GM18498 (cell line): ENCODE data around the gene TMEM270.

ENCODE experiments used
- ATAC-seq: cut with Tn5 transposase; IDR thresholded peaks from one replicate; pipeline ENCODE4 v1.9.1; 2021; ENCODE audit warnings: mild to moderate bottlenecking, moderate library complexity; ENCODE audit not compliant: unreplicated experiment

The TMEM270 gene

DNA sequence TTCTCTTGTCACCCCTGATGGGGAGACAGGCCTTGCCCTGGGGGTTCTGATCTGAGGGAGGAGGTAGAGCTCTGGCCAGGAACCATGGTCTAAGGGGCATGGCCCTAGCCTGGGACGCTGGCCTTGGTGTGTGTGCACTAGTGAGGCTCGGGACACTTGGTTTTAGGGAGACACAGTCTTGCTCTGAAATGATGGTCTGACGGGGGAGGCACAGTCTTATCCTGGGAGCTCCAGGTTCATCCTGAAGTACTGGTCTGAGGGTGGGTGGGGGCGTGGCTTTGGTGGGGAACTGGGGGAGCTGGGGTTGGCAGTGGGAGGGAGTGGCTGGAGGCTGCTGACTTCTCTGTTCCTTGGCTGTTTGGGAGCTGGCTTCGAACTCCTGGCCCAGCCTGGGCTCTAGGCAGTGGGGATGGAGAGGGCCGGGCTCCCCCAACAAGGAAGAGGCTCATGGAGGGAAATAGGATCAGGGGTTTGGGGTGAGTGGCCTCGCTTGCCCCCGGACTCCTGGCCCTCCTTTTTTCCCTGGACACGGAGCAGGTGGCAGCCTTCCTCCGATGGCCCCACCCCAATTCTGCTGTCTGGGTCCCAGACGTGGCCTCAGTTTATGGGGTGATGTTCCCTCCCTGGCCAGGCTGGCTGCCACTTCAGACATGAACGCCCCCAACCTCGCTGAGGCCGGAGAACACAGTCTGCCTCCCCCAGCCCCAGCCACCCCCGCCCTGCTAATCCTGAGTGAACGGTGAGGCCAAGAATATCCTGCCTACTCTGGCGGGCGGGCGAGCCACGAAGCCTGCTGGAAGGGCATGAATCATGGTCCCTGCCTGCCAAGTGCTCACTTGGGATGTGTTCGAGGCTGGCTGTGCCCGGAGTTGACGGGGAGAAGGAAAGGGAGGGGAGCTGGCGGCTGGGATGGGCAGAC, 43.5 kb downstream of the TMEM270 start:
- no peak for ATAC-seq

DNA sequence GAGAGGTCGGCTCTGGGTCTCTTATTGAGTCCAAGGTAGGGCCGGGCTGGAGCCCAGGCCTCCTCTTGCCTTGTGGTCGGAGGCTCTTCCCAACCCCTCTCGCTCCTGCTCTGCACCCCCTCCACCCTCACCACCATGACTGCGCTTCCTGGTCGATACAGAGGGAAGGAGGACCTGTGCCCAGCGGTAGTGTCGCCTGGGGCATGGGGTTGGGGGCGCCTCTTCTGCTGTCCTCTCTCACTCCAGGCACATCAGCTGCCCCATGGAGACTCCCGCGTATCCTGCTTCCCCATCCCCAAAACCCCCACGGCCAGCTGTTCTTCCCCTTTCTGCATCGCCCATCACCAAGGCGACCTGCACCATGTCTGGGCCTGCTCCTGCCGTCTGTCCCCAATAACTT, 44.4 kb downstream of the TMEM270 start:
- ATAC-seq, result no peak

DNA sequence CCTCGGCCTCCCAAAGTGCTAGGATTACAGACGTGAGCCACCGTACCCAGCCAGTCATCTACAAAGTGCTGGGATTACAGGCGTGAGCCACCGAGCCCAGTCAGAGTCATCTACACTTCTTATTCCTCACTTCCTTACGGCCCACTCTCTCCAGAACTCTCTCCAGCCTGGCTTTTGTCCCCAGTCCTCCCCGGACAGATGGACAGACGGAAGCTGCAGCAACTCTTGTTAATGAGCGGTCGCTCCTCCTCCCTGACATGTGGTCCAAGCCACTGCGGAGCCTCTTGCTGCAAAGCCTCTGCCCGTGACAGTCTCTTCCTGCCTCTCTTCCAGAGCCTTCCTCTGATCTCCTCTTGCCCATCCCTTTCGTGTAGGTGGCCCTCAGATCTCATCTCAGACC, 45.9 kb downstream of the TMEM270 start:
- no peak for ATAC-seq

DNA sequence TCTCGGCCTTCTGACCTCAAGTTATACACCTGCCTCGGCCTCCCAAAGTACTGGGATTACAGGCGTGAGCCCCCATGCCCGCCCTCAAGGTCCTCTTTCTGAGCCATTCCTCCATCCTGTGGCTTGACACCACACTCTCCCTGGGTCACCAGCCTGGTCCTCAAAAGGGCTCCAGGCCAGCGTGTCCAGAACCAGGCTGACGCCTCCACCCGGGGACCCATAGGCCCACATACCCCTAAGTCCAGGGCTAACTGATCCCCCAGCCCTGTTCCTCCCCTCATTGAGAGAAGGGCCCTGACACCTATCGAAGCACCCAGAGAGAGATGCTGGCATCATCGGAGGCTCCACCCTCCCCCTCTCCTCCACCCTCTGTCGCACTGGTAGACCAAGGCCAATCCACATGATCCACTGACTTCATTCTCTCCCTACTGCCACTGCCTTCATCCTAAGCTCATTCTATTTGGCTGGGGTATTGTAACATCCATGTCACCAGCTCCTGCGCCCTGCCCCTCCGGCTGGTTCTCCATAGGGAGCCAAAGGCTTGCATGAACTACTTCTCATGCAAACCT, 46.7 kb downstream of the TMEM270 start:
- no peak for ATAC-seq

DNA sequence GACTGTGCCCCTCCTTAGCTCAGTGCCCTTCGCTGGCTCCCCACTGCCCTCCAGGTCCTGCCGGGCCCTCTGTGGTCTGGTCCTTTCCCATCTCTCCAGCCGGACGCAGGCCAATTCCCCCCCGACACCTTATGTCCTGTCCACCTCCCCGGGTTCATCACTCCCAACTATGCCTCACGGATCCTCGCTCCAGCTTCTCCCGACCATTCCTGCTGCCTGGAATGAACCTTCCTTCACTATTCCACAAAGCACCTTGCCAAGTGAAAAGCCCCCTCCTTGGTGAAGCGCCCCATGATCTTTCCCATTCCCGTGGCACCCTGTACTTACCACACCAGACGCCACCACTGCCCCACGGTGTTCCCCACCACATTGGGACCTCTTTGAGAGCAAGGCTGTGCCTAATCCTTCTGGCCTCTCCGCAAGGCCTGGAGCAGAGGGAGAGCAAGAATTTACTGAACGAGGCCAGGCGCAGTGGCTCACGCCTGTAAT, 47.2 kb downstream of the TMEM270 start:
- ATAC-seq, result no peak

DNA sequence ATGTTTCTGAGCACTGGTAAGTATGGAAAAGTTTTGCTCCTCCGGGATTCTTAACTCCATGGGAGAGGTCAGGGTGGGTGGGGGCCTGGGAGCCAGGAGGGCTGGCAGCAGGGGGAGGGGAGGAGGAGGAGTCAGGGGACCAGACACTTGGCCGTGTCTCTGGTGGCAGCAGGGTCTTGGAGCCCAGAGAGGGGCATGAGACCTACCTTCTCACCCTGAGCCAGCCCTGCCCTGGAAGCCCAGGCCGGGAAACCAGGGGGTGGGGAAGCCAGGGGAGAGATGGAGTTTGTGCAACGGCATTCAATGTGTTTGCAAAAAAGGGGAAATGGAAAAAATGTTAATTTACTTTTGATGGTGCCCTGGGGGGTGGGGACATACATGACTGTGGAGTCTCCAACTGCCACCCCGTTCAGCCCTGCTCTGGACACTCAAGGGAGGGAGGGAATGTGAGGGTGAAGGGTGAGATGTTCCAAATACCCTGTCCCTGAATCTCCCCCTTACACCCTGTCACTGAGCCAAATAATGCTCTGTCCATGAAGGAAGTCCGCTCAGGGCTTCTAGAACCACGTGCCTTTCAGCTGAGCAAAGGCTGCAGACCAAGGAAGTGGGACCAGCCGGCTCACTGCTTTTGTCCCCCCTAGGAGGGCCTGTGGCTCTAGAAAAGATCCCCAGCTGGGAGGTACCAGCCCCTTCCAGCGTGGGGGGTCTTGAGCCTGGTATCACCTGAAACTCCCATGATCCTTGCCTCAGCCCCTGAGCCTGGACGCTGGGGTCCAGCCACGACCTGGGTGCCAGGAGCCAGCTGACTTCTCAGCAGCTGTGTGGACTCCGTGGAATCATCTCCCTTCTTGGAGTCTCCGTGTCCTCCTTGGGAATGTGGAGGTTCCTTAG, 48.3 kb downstream of the TMEM270 start:
- ATAC-seq, result no peak

DNA sequence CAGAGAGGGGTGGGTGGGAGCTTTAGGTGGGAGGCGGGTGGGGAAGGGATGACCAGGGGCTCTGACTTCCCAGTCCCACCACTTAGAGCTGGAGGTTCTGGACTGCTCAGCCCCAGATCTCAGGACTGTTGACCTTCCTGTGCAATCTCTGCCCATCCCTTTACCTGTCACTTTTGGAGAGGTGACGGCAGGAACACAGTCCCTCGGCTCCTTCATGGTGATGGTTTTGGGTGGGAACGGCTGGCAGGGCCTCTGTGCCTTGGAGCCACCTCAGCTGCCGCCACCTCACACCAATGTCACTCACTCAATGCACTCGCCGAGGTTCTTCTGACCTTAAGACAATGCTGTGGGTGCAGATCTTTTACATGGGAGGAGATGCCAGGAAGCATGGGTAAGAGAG, 49.0 kb downstream of the TMEM270 start:
- no peak for ATAC-seq

DNA sequence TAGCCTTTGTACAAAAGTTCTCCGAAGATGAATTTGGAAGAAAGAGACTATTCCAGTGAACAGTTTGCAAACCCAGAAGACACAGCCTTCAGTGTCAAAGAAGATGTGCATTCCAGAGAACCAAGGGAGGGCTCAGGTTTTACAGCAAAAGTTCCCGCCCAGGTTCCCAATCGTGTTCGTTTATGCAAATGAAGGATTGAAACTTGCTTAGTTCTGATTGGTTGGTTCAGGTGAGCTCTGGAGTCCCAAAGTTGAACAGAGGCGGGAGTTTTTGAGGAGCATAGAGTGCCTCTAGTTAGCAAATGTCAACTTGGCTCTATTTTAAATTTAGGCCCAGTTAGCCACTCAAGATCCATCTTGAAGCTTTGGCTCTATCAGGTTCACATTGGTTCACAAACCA, 51.3 kb downstream of the TMEM270 start:
- ATAC-seq, result no peak
